SK-N-SH treated with all-trans-retinoic acid at 6 μM for 48 hours (cell line): ENCODE measurements around the gene ENO4.

Source experiments
- RARB ChIP-seq: fragments of 250-450 bp; sonication (Bioruptor Pico); IDR thresholded peaks from 2 replicates; pipeline ENCODE4 v1.8.0; 2021; ENCODE audit warnings: mild to moderate bottlenecking, moderate library complexity
- ZFP3 ChIP-seq: fragments of 250-450 bp; sonication (Bioruptor Pico); IDR thresholded peaks from 2 replicates; pipeline ENCODE4 v1.5.0; 2020; ENCODE audit warnings: mild to moderate bottlenecking, moderate library complexity

GRCh38 chr10:116917481-116917880 is 68.2 kb downstream of the ENO4 start:
- no peak for TF ChIP-seq ZFP3
- no peak for TF ChIP-seq RARB
